ENCODE data around the gene TRIM60.
"Not testable (repeated sequence)": the region's sequence is repeated elsewhere in the genome, so short reads cannot be mapped to it uniquely, and the experiment has no call there.

TRIM60 gene

GRCh38 chr4:165031436-165032211, at the start of gene TRIM60:
TRIM60 (plus strand) TSS chr4:165031999; CDS start chr4:165040073, 8,074 bp downstream.
- no peak for DNase-seq

GRCh38 chr4:164989471-164989870, 42.3 kb upstream of the TRIM60 start:
- no peak for DNase-seq

- not testable (repeated sequence) for DNase-seq
These were observed 41.0 kb upstream of the TRIM60 start for GRCh38 chr4:164990786-164991185.

- DNase-seq: not testable (repeated sequence)
These were observed 35.7 kb upstream of the TRIM60 start for GRCh38 chr4:164996123-164996522.

GRCh38 chr4:164997324-164997723, 34.5 kb upstream of the TRIM60 start:
- no peak for DNase-seq

DNA sequence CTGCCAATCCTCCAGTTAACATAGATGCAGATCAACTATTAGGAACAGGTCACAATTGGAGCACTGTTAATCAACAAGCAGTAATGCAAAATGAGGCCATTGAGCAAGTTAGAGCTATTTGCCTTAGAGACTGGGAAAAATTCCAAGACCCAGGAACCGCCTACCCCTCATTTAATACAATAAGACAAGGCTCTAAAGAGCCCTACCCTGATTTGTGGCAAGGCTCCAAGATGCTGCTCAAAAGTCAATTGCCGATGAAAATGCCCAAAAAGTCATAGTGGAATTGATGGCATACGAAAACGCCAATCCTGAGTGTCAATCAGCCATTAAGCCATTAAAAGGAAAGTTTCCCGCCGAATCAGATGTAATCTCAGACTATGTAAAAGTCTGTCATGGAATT, 33.9 kb upstream of the TRIM60 start:
- no peak for DNase-seq

DNA sequence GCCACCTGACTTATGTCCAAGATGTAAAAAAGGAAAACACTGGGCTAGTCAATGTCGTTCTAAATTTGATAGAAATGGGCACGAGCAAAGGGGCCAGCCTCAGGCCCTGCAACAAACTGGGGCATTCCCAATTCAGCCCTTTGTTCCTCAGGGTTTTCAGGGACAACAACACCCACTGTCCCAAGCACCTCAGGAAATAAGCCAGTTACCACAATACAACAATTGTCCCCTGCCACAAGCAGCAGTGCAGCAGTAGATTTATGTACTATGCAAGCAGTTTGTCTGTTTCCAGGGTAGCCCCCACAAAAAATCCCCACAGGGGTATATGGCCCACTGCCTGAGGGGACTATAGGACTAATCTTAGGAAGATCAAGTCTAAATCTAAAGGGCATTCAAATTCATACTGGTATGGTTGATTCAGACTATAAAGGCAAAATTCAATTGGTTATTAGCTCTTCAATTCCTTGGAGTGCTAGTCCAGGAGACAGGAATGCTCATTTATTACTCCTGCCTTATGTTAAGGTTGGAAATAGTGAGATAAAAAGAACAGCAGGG, 33.2 kb upstream of the TRIM60 start:
- DNase-seq: not testable (repeated sequence)

GRCh38 chr4:165001957-165002356, 29.8 kb upstream of the TRIM60 start:
- not testable (repeated sequence) for DNase-seq

DNA sequence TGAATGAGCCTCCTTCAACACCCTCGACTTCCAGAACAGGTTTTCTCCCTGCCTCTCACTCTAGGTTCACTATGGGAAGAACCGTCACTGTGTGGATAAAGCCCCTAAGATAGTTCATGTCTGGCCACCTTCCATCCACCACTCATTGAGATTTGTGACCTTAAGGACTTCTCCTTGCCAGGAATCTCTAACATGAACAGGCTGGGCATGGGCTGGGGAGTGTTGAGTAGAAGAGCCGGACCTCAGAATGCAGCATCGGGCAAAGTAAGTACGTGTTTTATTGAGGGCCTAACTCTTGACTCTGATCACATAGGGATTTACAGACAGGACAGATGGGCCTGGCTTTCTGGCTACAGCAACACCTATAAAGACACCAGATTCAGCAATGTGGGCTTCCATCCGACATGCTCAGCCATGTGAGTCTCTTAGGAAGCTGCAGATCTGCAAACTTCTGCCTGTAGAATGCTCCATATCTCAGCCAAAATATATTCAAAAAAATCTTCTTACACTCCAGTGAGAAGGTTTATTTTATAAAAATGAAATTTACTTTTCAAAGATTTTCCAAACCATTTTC, 26.4 kb upstream of the TRIM60 start:
- no peak for DNase-seq

- no peak for DNase-seq
These were observed 25.3 kb upstream of the TRIM60 start for GRCh38 chr4:165006456-165006855.

DNA sequence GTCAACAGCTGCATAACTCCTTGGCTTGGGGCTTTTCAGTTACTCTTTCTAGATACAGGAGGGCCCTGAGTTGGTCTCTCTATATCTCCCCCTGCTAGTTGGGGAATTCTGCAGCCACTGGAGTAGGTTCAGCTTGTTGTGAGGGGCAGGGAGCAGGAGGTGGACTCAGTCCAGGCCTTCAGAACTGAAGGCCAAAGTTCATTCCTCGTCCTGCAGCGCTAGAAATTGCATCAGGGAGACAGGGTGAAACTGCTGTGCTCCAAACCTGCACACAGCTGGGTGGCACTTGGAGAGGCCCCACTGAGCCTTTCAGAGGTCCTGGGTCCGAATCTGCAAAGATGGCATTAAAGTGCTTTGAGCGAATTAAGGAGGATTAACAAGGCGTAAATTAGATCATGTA, 24.9 kb upstream of the TRIM60 start:
- DNase-seq: no peak

DNA sequence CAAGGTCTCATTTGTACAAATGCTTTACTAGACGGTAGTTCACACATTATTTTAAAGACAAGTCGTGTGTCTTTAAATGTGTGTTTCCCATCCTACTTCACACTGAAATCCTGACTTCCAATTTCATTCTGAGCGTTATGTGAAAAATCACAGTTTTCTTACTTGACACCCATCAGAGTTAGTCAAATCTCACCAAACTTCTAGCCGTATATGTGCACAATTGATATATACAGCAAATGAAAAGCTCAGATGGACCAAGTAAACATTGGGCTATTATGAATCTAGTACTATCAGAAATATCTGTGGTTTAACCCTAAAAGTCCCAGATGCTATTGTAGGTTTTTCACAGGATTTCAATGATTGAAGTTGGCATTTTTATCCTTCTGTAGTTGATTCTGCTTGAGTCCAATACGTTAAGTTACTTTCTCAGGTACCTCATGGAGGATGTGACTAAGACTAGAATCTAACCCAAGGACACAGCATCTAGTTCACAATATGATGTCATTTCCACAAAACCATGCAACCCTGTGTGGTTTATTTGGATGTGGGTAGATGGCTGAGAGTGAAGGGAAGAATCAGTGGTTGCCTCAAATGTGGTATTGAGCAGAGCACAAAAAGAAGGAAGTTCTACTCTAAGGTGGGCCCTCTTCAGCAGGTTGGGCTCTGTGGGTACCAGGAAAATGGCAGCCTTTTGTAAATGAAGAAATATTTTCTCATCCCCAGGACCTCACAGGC, 22.1 kb upstream of the TRIM60 start:
- no peak for DNase-seq

DNA sequence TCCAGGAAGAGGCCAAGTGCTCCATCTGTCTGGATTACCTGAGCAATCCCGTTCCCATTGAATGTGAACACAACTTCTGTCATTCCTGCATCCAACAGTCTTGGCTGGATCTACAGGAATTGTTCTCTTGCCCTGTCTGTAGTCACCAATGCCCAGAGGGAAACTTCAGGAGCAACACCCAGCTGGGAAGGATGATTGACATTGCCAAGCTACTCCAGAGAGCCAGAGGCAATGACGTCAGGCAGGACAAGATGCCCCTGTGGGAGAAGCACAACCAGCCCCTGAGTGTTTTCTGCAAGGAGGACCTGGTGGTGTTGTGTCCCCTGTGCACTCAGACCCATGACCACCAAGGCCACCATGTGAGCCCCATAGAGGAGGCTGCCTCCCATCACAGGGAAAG, 21.3 kb upstream of the TRIM60 start:
- DNase-seq: no peak

GRCh38 chr4:165010991-165011390, 20.8 kb upstream of the TRIM60 start:
- DNase-seq: no peak

- DNase-seq: no peak
These were observed 20.4 kb upstream of the TRIM60 start for GRCh38 chr4:165011403-165011802.

GRCh38 chr4:165013691-165014090, 18.1 kb upstream of the TRIM60 start:
- no peak for DNase-seq

DNA sequence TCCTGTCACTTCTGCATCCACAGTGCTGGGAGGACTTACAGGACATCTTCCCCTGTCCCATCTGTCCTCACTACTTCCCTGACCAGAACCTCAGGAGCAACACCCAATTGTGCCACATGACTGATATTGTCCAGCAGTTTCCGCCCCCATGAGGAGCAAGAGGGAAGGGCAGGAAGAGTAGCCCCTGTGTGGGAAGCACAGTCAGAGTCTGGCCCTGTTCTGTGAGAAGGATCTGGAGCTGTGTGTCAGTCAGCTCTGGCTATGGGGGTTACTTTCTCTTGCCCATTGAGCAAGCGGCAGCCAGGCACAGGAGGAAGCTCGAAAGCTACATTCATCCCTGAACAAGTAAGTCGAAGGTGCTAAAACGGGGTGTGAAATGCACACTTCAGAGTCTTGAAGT, 14.8 kb upstream of the TRIM60 start:
- no peak for DNase-seq

DNA sequence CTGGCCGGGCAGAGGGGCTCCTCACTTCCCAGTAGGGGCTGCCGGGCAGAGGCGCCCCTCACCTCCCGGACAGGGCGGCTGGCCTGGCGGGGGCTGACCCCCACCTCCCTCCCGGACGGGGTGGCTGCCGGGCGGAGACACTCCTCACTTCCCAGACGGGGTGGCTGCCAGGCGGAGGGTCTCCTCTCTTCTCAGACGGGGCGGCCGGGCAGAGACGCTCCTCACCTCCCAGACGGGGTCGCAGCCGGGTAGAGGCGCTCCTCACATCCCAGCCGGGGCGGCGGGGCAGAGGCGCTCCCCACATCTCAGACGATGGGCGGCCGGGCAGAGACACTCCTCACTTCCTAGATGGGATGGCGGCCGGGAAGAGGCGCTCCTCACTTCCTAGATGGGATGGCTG, 11.8 kb upstream of the TRIM60 start:
- not testable (repeated sequence) for DNase-seq

GRCh38 chr4:165025782-165026181, 6.0 kb upstream of the TRIM60 start:
- not testable (repeated sequence) for DNase-seq

DNA sequence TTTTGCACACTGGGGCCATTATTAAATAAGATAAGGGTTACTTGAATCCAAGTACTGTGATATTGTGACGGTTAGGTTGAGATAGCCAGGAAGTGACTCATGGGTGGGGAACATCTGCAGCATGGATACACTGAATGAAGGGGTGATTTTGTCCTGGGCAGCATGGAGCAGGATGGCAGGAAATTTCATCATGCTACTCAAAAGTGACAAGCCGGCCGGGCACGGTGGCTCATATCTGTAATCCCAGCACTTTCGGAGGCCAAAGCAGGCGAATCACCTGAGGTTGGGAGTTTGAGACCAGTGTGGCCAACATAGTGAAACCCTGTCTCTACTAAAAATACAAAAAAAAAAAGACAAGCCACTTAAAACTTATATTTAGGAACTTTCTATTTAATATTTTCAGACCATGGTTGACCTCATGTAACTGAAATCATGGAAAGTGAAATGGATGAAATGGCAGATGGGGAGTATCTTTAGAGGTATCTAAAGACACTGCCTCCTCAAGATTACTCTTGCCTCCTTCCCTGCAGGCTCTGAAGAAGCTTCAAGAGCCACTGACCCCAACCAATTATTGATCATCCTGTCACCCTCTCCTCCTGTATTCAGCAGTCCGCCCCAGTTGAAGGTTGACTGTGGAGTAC, 3.9 kb upstream of the TRIM60 start:
- DNase-seq: no peak

DNA sequence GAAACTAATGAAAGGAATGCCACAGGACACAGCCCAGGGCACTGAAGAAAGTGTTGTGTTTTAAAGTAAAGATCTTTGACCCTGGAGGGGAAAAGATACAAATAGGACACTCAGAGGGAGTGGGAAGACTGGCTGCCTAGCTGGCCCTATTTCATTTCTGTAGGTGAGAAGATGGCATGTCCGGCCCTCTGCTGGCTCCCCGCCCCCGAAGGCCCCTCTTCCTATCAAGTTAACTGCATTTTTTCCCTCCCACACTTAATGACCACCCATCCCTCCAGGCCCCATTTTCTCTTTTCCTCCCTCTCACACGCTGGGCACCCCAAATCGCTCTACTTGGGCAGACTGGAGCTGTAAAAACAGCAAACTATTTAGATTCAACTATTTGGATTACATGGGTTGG, 16.4 kb downstream of the TRIM60 start:
- DNase-seq: no peak

DNA sequence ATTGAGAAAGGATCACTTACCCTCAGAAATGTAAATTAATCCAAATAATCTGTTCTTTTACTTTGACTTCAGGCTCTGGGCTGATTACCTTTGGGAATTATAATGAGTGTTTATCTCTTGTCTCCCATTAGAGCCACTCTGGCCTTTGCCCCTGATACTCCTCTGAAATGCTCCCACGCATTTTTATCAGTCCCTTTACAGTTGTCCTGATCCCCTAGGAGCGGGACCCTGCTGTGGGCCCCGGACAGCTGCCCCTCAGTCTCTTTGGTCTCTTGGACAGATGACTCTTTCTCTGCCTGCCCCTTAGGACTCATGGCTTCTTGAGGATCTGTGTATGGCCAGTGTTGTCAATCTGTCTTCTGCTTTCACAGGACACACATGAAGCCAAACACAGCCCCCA, 20.8 kb downstream of the TRIM60 start:
- no peak for DNase-seq

- DNase-seq: no peak
These were observed 21.8 kb downstream of the TRIM60 start, which contains the start of gene TRIM75 for GRCh38 chr4:165053645-165054044. TRIM75 (plus strand) TSS chr4:165053866; CDS start chr4:165059148, 5,282 bp downstream.
